ENCODE data around the gene PFDN6. TPM values are rescaled to one million over a fixed set of nuclear protein-coding genes. Genes with fewer than 3 reads are reported as not detected.

PFDN6 gene
- total and polyA plus RNA-seq, 2 of the 13 experiments (the other 11 are each of a cell fraction or from before 2014, with no cell fraction given) = 75.5 to 87.0 TPM

DNA sequence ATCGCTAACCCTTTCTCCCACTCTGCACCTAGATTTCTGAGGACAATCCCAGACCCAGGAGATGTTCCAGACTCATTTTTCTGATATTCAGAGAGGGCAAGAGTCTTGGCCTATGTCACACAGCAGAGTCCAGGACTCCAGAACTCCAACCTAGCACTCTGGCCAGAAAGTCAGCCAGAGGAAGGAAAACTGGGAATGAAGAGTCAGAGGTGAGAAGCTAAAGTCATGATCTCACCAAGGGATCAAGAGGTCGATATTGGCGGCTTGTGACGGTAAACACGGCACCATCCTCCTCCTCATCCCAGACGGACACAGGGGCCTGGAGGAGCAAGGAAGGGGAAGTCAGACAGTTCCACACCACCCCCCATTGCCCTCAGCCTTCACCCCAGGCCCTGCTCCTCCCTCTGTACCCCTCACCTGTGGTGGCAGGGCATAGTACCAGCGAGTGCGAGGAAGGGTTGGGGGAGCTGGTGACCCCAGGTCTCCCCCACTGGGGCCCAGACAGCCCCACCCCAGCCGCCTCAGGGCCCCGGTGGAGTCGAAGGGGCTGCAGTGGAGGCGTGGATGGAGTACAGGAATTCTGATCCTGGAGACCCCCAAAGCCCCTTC, 7.5 kb downstream of the PFDN6 start (continued):
- TF ChIP-seq, protein P1, sequence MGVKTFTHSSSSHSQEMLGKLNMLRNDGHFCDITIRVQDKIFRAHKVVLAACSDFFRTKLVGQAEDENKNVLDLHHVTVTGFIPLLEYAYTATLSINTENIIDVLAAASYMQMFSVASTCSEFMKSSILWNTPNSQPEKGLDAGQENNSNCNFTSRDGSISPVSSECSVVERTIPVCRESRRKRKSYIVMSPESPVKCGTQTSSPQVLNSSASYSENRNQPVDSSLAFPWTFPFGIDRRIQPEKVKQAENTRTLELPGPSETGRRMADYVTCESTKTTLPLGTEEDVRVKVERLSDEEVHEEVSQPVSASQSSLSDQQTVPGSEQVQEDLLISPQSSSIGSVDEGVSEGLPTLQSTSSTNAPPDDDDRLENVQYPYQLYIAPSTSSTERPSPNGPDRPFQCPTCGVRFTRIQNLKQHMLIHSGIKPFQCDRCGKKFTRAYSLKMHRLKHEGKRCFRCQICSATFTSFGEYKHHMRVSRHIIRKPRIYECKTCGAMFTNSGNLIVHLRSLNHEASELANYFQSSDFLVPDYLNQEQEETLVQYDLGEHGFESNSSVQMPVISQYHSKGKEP (CRISPR knock-in tag; IDR thresholded peaks at IDR 0.05) = no peak
- TF ChIP-seq, protein P2, sequence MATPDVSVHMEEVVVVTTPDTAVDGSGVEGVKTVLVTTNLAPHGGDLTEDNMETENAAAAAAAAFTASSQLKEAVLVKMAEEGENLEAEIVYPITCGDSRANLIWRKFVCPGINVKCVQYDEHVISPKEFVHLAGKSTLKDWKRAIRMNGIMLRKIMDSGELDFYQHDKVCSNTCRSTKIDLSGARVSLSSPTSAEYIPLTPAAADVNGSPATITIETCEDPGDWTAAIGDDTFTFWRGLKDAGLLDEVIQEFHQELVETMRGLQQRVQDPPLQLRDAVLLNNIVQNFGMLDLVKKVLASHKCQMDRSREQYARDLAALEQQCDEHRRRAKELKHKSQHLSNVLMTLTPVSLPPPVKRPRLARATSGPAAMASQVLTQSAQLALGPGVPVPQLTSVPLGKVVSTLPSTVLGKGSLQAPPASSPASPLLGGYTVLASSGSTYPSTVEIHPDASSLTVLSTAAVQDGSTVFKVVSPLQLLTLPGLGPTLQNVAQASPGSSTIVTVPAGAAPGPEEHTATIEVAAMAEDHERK (CRISPR knock-in tag; IDR thresholded peaks at IDR 0.05; ENCODE audit: low read depth) = no peak
- TF ChIP-seq NCOA5 (CRISPR knock-in tag; IDR thresholded peaks at IDR 0.05) (no peak), POLR2AphosphoS2 (IDR thresholded peaks at IDR 0.05; ENCODE audit: low read depth, low read length) (no peak), RBFOX2 (IDR thresholded peaks at IDR 0.05; ENCODE audit: low read depth, low read length) (0 out of 2 replicates have a peak, but pooled peaks have one; percentile 21), NFE2 (CRISPR knock-in tag; IDR thresholded peaks at IDR 0.05) (no peak), LCORL (IDR thresholded peaks at IDR 0.05) (no peak), LCORL (CRISPR knock-in tag; IDR thresholded peaks at IDR 0.05) (no peak), ZFX (CRISPR knock-in tag; IDR thresholded peaks at IDR 0.05; ENCODE audit: low read depth) (peak; percentile 2; the same call in 1 of the 2 replicates), SMC3 (IDR thresholded peaks at IDR 0.05; ENCODE audit: low read length) (no peak), ZFYVE20 (CRISPR knock-in tag; IDR thresholded peaks at IDR 0.05; ENCODE audit: borderline replicate concordance, low read depth) (no peak), ZNF543 (CRISPR knock-in tag; IDR thresholded peaks at IDR 0.05) (no peak), ZFP41 (CRISPR knock-in tag; IDR thresholded peaks at IDR 0.05; ENCODE audit: borderline replicate concordance) (no peak), ZNF616 (CRISPR knock-in tag; IDR thresholded peaks at IDR 0.05; ENCODE audit: low read depth) (no peak)
- TF ChIP-seq, protein P3, sequence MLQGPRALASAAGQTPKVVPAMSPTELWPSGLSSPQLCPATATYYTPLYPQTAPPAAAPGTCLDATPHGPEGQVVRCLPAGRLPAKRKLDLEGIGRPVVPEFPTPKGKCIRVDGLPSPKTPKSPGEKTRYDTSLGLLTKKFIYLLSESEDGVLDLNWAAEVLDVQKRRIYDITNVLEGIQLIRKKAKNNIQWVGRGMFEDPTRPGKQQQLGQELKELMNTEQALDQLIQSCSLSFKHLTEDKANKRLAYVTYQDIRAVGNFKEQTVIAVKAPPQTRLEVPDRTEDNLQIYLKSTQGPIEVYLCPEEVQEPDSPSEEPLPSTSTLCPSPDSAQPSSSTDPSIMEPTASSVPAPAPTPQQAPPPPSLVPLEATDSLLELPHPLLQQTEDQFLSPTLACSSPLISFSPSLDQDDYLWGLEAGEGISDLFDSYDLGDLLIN (CRISPR knock-in tag; IDR thresholded peaks at IDR 0.05; ENCODE audit: borderline replicate concordance) = no peak
- TF ChIP-seq, protein P4, sequence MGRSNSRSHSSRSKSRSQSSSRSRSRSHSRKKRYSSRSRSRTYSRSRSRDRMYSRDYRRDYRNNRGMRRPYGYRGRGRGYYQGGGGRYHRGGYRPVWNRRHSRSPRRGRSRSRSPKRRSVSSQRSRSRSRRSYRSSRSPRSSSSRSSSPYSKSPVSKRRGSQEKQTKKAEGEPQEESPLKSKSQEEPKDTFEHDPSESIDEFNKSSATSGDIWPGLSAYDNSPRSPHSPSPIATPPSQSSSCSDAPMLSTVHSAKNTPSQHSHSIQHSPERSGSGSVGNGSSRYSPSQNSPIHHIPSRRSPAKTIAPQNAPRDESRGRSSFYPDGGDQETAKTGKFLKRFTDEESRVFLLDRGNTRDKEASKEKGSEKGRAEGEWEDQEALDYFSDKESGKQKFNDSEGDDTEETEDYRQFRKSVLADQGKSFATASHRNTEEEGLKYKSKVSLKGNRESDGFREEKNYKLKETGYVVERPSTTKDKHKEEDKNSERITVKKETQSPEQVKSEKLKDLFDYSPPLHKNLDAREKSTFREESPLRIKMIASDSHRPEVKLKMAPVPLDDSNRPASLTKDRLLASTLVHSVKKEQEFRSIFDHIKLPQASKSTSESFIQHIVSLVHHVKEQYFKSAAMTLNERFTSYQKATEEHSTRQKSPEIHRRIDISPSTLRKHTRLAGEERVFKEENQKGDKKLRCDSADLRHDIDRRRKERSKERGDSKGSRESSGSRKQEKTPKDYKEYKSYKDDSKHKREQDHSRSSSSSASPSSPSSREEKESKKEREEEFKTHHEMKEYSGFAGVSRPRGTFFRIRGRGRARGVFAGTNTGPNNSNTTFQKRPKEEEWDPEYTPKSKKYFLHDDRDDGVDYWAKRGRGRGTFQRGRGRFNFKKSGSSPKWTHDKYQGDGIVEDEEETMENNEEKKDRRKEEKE (IDR thresholded peaks at IDR 0.05) = no peak
- TF ChIP-seq, protein P5, sequence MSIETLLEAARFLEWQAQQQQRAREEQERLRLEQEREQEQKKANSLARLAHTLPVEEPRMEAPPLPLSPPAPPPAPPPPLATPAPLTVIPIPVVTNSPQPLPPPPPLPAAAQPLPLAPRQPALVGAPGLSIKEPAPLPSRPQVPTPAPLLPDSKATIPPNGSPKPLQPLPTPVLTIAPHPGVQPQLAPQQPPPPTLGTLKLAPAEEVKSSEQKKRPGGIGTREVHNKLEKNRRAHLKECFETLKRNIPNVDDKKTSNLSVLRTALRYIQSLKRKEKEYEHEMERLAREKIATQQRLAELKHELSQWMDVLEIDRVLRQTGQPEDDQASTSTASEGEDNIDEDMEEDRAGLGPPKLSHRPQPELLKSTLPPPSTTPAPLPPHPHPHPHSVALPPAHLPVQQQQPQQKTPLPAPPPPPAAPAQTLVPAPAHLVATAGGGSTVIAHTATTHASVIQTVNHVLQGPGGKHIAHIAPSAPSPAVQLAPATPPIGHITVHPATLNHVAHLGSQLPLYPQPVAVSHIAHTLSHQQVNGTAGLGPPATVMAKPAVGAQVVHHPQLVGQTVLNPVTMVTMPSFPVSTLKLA (IDR thresholded peaks at IDR 0.05) = no peak
- TF ChIP-seq, protein P6, sequence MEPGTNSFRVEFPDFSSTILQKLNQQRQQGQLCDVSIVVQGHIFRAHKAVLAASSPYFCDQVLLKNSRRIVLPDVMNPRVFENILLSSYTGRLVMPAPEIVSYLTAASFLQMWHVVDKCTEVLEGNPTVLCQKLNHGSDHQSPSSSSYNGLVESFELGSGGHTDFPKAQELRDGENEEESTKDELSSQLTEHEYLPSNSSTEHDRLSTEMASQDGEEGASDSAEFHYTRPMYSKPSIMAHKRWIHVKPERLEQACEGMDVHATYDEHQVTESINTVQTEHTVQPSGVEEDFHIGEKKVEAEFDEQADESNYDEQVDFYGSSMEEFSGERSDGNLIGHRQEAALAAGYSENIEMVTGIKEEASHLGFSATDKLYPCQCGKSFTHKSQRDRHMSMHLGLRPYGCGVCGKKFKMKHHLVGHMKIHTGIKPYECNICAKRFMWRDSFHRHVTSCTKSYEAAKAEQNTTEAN (CRISPR knock-in tag; conservative IDR thresholded peaks at IDR 0.05) = no peak
